Neural progenitor cell (in vitro differentiated cells): Measurements from ENCODE around the gene ART5.
"Not testable (repeated sequence)": the region's sequence is repeated elsewhere in the genome, so short reads cannot be mapped to it uniquely, and the experiment has no call there.

ENCODE experiments used
- CTCF ChIP-seq: fragments of 200-600 bp; sonication (generic); IDR thresholded peaks from 2 replicates; pipeline ENCODE4 v1.5.1; 2017; ENCODE audit warnings: antibody characterized with exemption, mild to moderate bottlenecking
- EZH2 ChIP-seq: fragments of 200-600 bp; sonication (generic); IDR thresholded peaks from 2 replicates; pipeline ENCODE4 v1.6.1; 2017; ENCODE audit warnings: antibody characterized with exemption, mild to moderate bottlenecking, moderate library complexity

- TF ChIP-seq CTCF, EZH2: not testable (repeated sequence)
These were observed 7.1 kb upstream of the ART5 start for GRCh38 chr11:3648843-3649242.
